ENCODE measurements around the gene NSL1. TPM values are rescaled to one million over a fixed set of nuclear protein-coding genes. Genes with fewer than 3 reads are reported as not detected.

The NSL1 gene
- total RNA-seq, 2 donors from 2014 or later, result 17.1 to 33.9 TPM

DNA sequence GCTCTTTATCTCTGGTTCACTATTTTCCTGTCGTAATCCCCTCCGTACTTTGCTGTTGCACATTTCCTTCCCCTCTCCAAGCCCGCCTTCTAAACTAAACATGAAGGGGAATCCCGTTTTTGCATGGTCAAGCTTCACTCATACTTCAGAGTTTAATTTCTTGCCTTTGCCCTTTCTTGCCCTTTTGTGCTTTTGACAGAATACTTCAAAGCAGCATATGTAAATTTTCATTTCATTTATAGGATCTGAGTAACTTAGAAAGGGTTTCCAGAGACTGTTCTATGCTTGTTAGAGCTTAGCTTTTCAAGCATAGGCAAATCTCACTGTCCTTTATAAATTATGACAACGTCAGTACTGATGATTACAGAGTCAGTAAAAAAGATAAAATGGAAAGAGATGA is 28.1 kb upstream of the NSL1 start:
- H3K9me3 ChIP-seq, result no peaks in the 10 kb centered on the region
- TF ChIP-seq CTCF (IDR thresholded peaks at IDR 0.05), result no peak
- no peak for DNase-seq
- no peaks in the 10 kb centered on the region for H3K27me3 ChIP-seq
- no peak overlapping the region for H3K9ac ChIP-seq (ENCODE audit: low read depth in 2 of 2, low read length in 2 of 2)
- H3K4me3 ChIP-seq, result no peak overlapping the region
- no peaks in the 10 kb centered on the region for H3K4me1 ChIP-seq
- intact Hi-C loops (cut with DNase I), result loop anchor here (5.0 to 10.0 kb wide), 2 partner anchors 45 to 173 kb away; no protein-coding TSS in a partner anchor
- no peak overlapping the region for H3K27ac ChIP-seq
- no peaks in the 10 kb centered on the region for H3K36me3 ChIP-seq

- H3K9ac ChIP-seq (ENCODE audit: low read depth in 2 of 2, low read length in 2 of 2), result no peak overlapping the region
- H3K9me3 ChIP-seq, result no peaks in the 10 kb centered on the region
- DNase-seq, result no peak
These were observed 25.1 kb upstream of the NSL1 start for GRCh38 chr1:212816567-212817278.

GRCh38 chr1:212814537-212815334 is 23.2 kb upstream of the NSL1 start:
- intact Hi-C loops (cut with DNase I), result loop anchor here (5.0 to 10.0 kb wide), 2 partner anchors 50 to 178 kb away; no protein-coding TSS in a partner anchor
- H3K9me3 ChIP-seq, result no peaks in the 10 kb centered on the region
- no peaks in the 10 kb centered on the region for H3K4me1 ChIP-seq
- peak; percentile 56 for DNase-seq
- no peak overlapping the region for H3K27ac ChIP-seq
- peak; percentile 39 for TF ChIP-seq CTCF (IDR thresholded peaks at IDR 0.05)
- H3K9ac ChIP-seq (ENCODE audit: low read depth in 2 of 2, low read length in 2 of 2), result no peak overlapping the region
- no peaks in the 10 kb centered on the region for H3K36me3 ChIP-seq
- H3K4me3 ChIP-seq, result no peak overlapping the region
- H3K27me3 ChIP-seq, result no peaks in the 10 kb centered on the region

More at GRCh38 chr1:212816567-212817278, 25.1 kb upstream of the NSL1 start:
- TF ChIP-seq CTCF (IDR thresholded peaks at IDR 0.05), result no peak
- no peaks in the 10 kb centered on the region for H3K27me3 ChIP-seq
- H3K36me3 ChIP-seq, result no peaks in the 10 kb centered on the region
- no peak overlapping the region for H3K4me3 ChIP-seq
- intact Hi-C loops (cut with DNase I), result loop anchor here (5.0 to 10.0 kb wide), 2 partner anchors 48 to 176 kb away; no protein-coding TSS in a partner anchor
- no peaks in the 10 kb centered on the region for H3K4me1 ChIP-seq
- no peak overlapping the region for H3K27ac ChIP-seq

DNA sequence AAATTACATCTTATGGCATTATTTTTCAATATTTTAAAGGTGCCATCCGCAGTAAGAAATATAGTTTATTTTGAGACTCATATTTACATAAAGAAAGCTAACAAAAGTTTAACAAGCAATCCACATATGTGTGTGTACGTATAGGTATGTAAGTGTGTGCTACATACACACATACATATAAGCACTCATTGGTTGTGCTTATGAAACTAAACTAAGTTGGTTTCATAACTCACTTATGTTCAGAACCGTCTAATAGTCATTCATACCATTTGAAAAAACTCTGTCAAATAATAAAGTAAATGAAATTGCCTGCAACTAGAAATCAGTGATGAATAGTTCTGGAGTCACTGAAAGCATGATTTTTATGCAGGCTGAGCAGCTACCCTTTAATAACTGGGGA is 14.2 kb upstream of the NSL1 start:
- Histone ChIP-seq H3K4me1 (no peaks in the 10 kb centered on the region), H3K9ac (ENCODE audit: low read depth in 2 of 2, low read length in 2 of 2) (no peak overlapping the region), H3K27ac (no peak overlapping the region), H3K4me3 (no peak overlapping the region), H3K9me3 (no peaks in the 10 kb centered on the region), H3K36me3 (no peaks in the 10 kb centered on the region), H3K27me3 (no peaks in the 10 kb centered on the region)
- no peak for TF ChIP-seq CTCF (IDR thresholded peaks at IDR 0.05)
- intact Hi-C loops (cut with DNase I), result no loop called here
- no peak for DNase-seq

- Histone ChIP-seq H3K9ac (ENCODE audit: low read depth in 2 of 2, low read length in 2 of 2) (no peak overlapping the region), H3K27ac (no peak overlapping the region), H3K27me3 (no peaks in the 10 kb centered on the region), H3K4me3 (no peak overlapping the region), H3K4me1 (no peaks in the 10 kb centered on the region), H3K9me3 (no peaks in the 10 kb centered on the region), H3K36me3 (no peaks in the 10 kb centered on the region)
- no peak for TF ChIP-seq CTCF (IDR thresholded peaks at IDR 0.05)
- DNase-seq, result no peak
- intact Hi-C loops (cut with DNase I), result no loop called here
These were observed 6.1 kb upstream of the NSL1 start for GRCh38 chr1:212797681-212798080.
